Measurements from ENCODE around the gene SGTA. TPM values are rescaled to one million over a fixed set of nuclear protein-coding genes. Genes with fewer than 3 reads are reported as not detected.
A peak's percentile ranks its signal among the peaks of the same experiment; 100 is the strongest.
"Not testable (repeated sequence)": the region's sequence is repeated elsewhere in the genome, so short reads cannot be mapped to it uniquely, and the experiment has no call there.

SGTA gene
- total RNA-seq, result 49.1 and 55.0 TPM in 2 replicates

GRCh38 chr19:2782936-2783780 is at the start of gene SGTA:
SGTA (minus strand) TSS chr19:2783273; CDS start chr19:2769068, 14,205 bp downstream.
- DNase-seq (ENCODE audit: low read depth, low spot score), result peak; percentile 98

GRCh38 chr19:2827840-2828489 is 44.9 kb upstream of the SGTA start:
- no peak for DNase-seq (ENCODE audit: low read depth, low spot score)

GRCh38 chr19:2827022-2827421 is 43.9 kb upstream of the SGTA start:
- DNase-seq (ENCODE audit: low read depth, low spot score), result no peak

- no peak for DNase-seq (ENCODE audit: low read depth, low spot score)
These were observed 41.1 kb upstream of the SGTA start for GRCh38 chr19:2824129-2824528.

GRCh38 chr19:2823646-2824045 is 40.6 kb upstream of the SGTA start:
- no peak for DNase-seq (ENCODE audit: low read depth, low spot score)

GRCh38 chr19:2822846-2823245 is 39.8 kb upstream of the SGTA start:
- no peak for DNase-seq (ENCODE audit: low read depth, low spot score)

GRCh38 chr19:2820112-2820702 is 37.1 kb upstream of the SGTA start:
- DNase-seq (ENCODE audit: low read depth, low spot score), result no peak

GRCh38 chr19:2819540-2820111 is 36.6 kb upstream of the SGTA start, which contains the start of gene ZNF554:
ZNF554 (plus strand) TSS chr19:2819868; CDS start chr19:2820072, 204 bp downstream.
- DNase-seq (ENCODE audit: low read depth, low spot score), result peak; percentile 85

- not testable (repeated sequence) for DNase-seq (ENCODE audit: low read depth, low spot score)
These were observed 34.3 kb upstream of the SGTA start for GRCh38 chr19:2817237-2817829.

GRCh38 chr19:2816641-2817040 is 33.6 kb upstream of the SGTA start:
- DNase-seq (ENCODE audit: low read depth, low spot score), result no peak

- no peak for DNase-seq (ENCODE audit: low read depth, low spot score)
These were observed 32.9 kb upstream of the SGTA start for GRCh38 chr19:2815923-2816322.

GRCh38 chr19:2815191-2815614 is 32.1 kb upstream of the SGTA start:
- no peak for DNase-seq (ENCODE audit: low read depth, low spot score)

- DNase-seq (ENCODE audit: low read depth, low spot score), result no peak
These were observed 31.4 kb upstream of the SGTA start for GRCh38 chr19:2814426-2814825.

- DNase-seq (ENCODE audit: low read depth, low spot score), result no peak
These were observed 30.4 kb upstream of the SGTA start for GRCh38 chr19:2813235-2814160.

- DNase-seq (ENCODE audit: low read depth, low spot score), result no peak
These were observed 29.6 kb upstream of the SGTA start for GRCh38 chr19:2812414-2813234.

GRCh38 chr19:2811735-2812413 is 28.8 kb upstream of the SGTA start:
- no peak for DNase-seq (ENCODE audit: low read depth, low spot score)

- no peak for DNase-seq (ENCODE audit: low read depth, low spot score)
These were observed 28.2 kb upstream of the SGTA start for GRCh38 chr19:2811221-2811722.
